CD14-positive monocyte (primary cell): ENCODE results near the gene JDP2. TPM values are rescaled to one million over a fixed set of nuclear protein-coding genes. Genes with fewer than 3 reads are reported as not detected.

ENCODE experiments used
- DNase-seq, 3 donors: peaks; one replicate each; pipeline ENCODE4 v3.0.0-alpha.2; 2011 to 2022
- H2AFZ ChIP-seq: 2 replicates; pipeline ENCODE4 v1.6.0; 2012; ENCODE audit warnings: mild to moderate bottlenecking, low read depth, low read length, inconsistent platforms; ENCODE audit not compliant: insufficient read depth, poor library complexity, severe bottlenecking
- H3K27ac ChIP-seq, 2 donors: 1 replicate in 1 of 2; 2 replicates in 1 of 2; pipeline ENCODE4 v1.5.1; 2012 to 2013; ENCODE audit warnings: low read length in 2 of 2, control low read depth in 1 of 2, inconsistent platforms in 1 of 2, low read depth in 1 of 2, mild to moderate bottlenecking in 1 of 2
- H3K27me3 ChIP-seq, 2 donors: one replicate each; pipeline versions ENCODE4 v1.6.0 to v1.6.1; 2011 to 2013; ENCODE audit warnings: low read length in 2 of 2; ENCODE audit not compliant: control insufficient read depth in 2 of 2, insufficient read depth in 2 of 2
- H3K36me3 ChIP-seq, 2 donors: replicated peaks in 1 of 2; 1 replicate in 1 of 2; 2 replicates in 1 of 2; pipeline versions ENCODE4 v1.5.1 to v1.6.1; 2012 to 2013; ENCODE audit warnings: low read length in 2 of 2, control low read depth in 1 of 2, inconsistent platforms in 1 of 2, mild to moderate bottlenecking in 1 of 2; ENCODE audit not compliant: insufficient read depth in 2 of 2, control insufficient read depth in 1 of 2
- H3K4me1 ChIP-seq, 2 donors: 1 replicate in 1 of 2; 2 replicates in 1 of 2; pipeline versions ENCODE4 v1.5.1 to v1.6.1; 2012 to 2013; ENCODE audit warnings: low read length in 2 of 2, control low read depth in 1 of 2, inconsistent platforms in 1 of 2, mild to moderate bottlenecking in 1 of 2, moderate library complexity in 1 of 2; ENCODE audit not compliant: insufficient read depth in 2 of 2, control insufficient read depth in 1 of 2
- H3K4me2 ChIP-seq: replicated peaks from 2 replicates; pipeline ENCODE3; 2012; ENCODE audit warnings: low read length, moderate library complexity, mild to moderate bottlenecking; ENCODE audit not compliant: poor library complexity, severe bottlenecking; ENCODE audit errors: extremely low read depth
- H3K4me3 ChIP-seq, 3 experiments: fragments of 200-600 bp in 1 of 3; sonication (generic) in 1 of 3; replicated peaks in 1 of 3; 1 replicate in 2 of 3; 2 replicates in 1 of 3; pipeline ENCODE4 v1.5.1; 2011 to 2013; ENCODE audit warnings: low read length in 3 of 3, mild to moderate bottlenecking in 3 of 3, control low read depth in 2 of 3, low read depth in 2 of 3, inconsistent platforms in 1 of 3, moderate library complexity in 1 of 3
- H3K79me2 ChIP-seq: 2 replicates; pipeline ENCODE4 v1.6.0; 2012; ENCODE audit warnings: mild to moderate bottlenecking, control low read depth, inconsistent platforms, low read length, moderate library complexity; ENCODE audit not compliant: insufficient read depth
- H3K9ac ChIP-seq: 2 replicates; pipeline ENCODE4 v1.6.0; 2017; ENCODE audit warnings: low read length, mild to moderate bottlenecking; ENCODE audit not compliant: insufficient read depth, poor library complexity, severe bottlenecking
- H3K9me3 ChIP-seq, 2 donors: replicated peaks in 1 of 2; 1 replicate in 1 of 2; 2 replicates in 1 of 2; pipeline versions ENCODE4 v1.5.1 to v1.6.1; 2012 to 2013; ENCODE audit warnings: low read length in 2 of 2, control low read depth in 1 of 2; ENCODE audit not compliant: control insufficient read depth in 1 of 2, insufficient read depth in 1 of 2
- H4K20me1 ChIP-seq: 2 replicates; pipeline ENCODE4 v1.6.0; 2012; ENCODE audit warnings: mild to moderate bottlenecking, low read length, control low read depth, moderate library complexity; ENCODE audit not compliant: insufficient read depth
- H3K27ac Mint-ChIP-seq, 7 donors: one replicate each; pipeline ENCODE4 v1.8.0; 2020; ENCODE audit warnings: mild to moderate bottlenecking in 7 of 7, mixed read lengths in 7 of 7, moderate library complexity in 6 of 7, inconsistent platforms in 2 of 7
- H3K27me3 Mint-ChIP-seq, 3 donors: one replicate each; pipeline ENCODE4 v1.8.0; 2021 to 2022; ENCODE audit warnings: low read depth in 3 of 3, mild to moderate bottlenecking in 3 of 3, mixed read lengths in 3 of 3, moderate library complexity in 3 of 3, inconsistent platforms in 1 of 3
- H3K36me3 Mint-ChIP-seq, 2 donors: one replicate each; pipeline ENCODE4 v1.8.0; 2020; ENCODE audit warnings: mixed read lengths in 2 of 2, inconsistent platforms in 1 of 2, mild to moderate bottlenecking in 1 of 2
- H3K4me1 Mint-ChIP-seq: one replicate; pipeline ENCODE4 v1.8.0; 2020; ENCODE audit warnings: mild to moderate bottlenecking, mixed read lengths
- H3K4me3 Mint-ChIP-seq, 2 donors: one replicate each; pipeline ENCODE4 v1.8.0; 2020; ENCODE audit warnings: mild to moderate bottlenecking in 2 of 2, mixed read lengths in 2 of 2, moderate library complexity in 1 of 2
- H3K9me3 Mint-ChIP-seq, 7 donors: one replicate each; pipeline ENCODE4 v1.8.0; 2020 to 2022; ENCODE audit warnings: mixed read lengths in 7 of 7, mild to moderate bottlenecking in 6 of 7, moderate library complexity in 6 of 7, inconsistent platforms in 2 of 7
- WGBS: methylation state at CpG from one replicate; pipeline ENCODE4 v1.1.5; 2013; ENCODE audit warnings: missing lambda C conversion rate; ENCODE audit not compliant: insufficient coverage; 5-methylcytosine and 5-hydroxymethylcytosine counted together
- intact Hi-C, 2 donors: fragments of 100-400 bp; cut with micrococcal nuclease; formaldehyde crosslinking; loops; one replicate each; pipeline versions ENCODE4 v1.15.0 to v1.15.1; 2023
- polyA plus RNA-seq, 3 donors: library from polyadenylated mRNA; depleted of rRNA in 1 of 3; unstranded in 2 of 3; stranded (reverse) in 1 of 3; fragments of 300-500 nt in 2 of 3; fragments of >200 nt in 1 of 3; fragmentation: Illumina TruSeq in 2 of 3; gene quantifications; 1 replicate in 2 of 3; 2 replicates in 1 of 3; pipeline ENCODE4 v1.2.3, GENCODE V29; 2012 to 2021
- TF ChIP-seq, protein P1 (sequence below): fragments of 200-600 bp; IDR thresholded peaks from one replicate; pipeline ENCODE4 v1.8.0; 2022; ENCODE audit warnings: antibody characterized with exemption, mild to moderate bottlenecking

JDP2 gene
- polyA plus RNA-seq, 3 donors, result 3.5 to 69.2 (median 14.2) TPM

DNA sequence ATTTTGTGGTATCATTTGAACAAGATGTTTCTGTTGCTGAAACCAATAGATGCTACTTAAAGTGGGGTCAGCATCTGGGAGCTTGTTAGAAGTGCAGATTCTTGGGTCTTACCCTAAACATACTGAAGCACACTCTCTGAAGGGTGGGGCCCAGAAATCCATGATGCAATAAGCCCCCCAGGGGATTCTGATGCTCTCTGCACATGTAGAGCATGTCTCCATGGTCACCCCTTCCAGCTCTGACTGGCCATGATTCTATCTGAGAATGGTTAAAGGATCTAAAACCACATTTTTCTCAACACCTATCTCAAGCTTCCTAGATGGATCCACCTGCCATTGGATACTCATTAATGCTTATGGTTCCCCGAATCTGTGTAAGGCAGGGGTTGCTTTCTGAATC, 20.4 kb downstream of the JDP2 start:
- no peak overlapping the region for H3K9ac ChIP-seq
- H4K20me1 ChIP-seq, result peaks cover 100% of the 10 kb centered on the region
- Mint-ChIP-seq H3K9me3 (no peaks in the 10 kb centered on the region), H3K36me3 (peaks cover 77 to 90% of the 10 kb centered on the region in 2 donors), H3K27ac (no peak overlapping the region), H3K4me1 (peaks cover 58% of the 10 kb centered on the region), H3K27me3 (peaks cover 0 to 3% (median 0%) of the 10 kb centered on the region in 3 donors), H3K4me3 (no peak overlapping the region)
- H3K27ac ChIP-seq, result no peak overlapping the region
- H3K27me3 ChIP-seq, result no peaks in the 10 kb centered on the region
- peaks cover 58 to 96% of the 10 kb centered on the region in 2 donors for H3K36me3 ChIP-seq
- WGBS, result no CpG with 5 or more reads among the region's 1 CpG
- no peak overlapping the region for H2AFZ ChIP-seq
- no peaks in the 10 kb centered on the region for H3K9me3 ChIP-seq
- no peak for DNase-seq
- H3K4me3 ChIP-seq, result no peak overlapping the region
- TF ChIP-seq, protein P1, sequence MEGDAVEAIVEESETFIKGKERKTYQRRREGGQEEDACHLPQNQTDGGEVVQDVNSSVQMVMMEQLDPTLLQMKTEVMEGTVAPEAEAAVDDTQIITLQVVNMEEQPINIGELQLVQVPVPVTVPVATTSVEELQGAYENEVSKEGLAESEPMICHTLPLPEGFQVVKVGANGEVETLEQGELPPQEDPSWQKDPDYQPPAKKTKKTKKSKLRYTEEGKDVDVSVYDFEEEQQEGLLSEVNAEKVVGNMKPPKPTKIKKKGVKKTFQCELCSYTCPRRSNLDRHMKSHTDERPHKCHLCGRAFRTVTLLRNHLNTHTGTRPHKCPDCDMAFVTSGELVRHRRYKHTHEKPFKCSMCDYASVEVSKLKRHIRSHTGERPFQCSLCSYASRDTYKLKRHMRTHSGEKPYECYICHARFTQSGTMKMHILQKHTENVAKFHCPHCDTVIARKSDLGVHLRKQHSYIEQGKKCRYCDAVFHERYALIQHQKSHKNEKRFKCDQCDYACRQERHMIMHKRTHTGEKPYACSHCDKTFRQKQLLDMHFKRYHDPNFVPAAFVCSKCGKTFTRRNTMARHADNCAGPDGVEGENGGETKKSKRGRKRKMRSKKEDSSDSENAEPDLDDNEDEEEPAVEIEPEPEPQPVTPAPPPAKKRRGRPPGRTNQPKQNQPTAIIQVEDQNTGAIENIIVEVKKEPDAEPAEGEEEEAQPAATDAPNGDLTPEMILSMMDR, result no peak
- H3K4me1 ChIP-seq, result peaks cover 15 to 32% of the 10 kb centered on the region in 2 donors
- peaks cover 95% of the 10 kb centered on the region for H3K79me2 ChIP-seq
- no peak overlapping the region for H3K4me2 ChIP-seq
- intact Hi-C loops, result no loop called here

DNA sequence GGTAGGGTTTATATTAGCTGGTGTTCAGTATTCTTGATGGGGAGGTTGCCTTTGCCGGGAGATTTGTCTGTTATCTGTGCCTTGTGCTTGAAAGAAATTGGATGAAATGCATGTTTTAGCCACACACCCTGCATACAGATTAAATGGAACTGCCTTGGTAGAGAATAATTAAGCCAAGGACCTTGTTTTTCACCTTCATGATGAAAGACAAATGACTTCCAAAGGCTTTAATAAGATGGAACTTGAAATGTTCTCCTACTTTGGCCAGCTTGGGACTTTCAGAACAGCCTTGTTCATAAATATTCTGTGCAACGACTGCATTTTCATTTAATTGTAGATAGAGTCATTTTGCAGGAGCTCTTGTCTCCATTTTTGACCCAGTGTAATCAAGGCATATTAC, 21.2 kb downstream of the JDP2 start:
- Histone ChIP-seq H3K27me3 (no peaks in the 10 kb centered on the region), H3K9ac (no peak overlapping the region), H3K9me3 (no peaks in the 10 kb centered on the region), H2AFZ (no peak overlapping the region), H3K79me2 (peaks cover 96% of the 10 kb centered on the region), H3K4me1 (peaks cover 21 to 40% of the 10 kb centered on the region in 2 donors), H4K20me1 (peaks cover 100% of the 10 kb centered on the region), H3K4me3 (no peak overlapping the region), H3K27ac (peak overlapping the region in 1 of 2 donors; percentile 3), H3K36me3 (peaks cover 56 to 93% of the 10 kb centered on the region in 2 donors), H3K4me2 (no peak overlapping the region)
- WGBS, result no CpG with 5 or more reads among the region's 2 CpGs
- H3K27me3 Mint-ChIP-seq, result peaks cover 0 to 3% (median 0%) of the 10 kb centered on the region in 3 donors
- H3K36me3 Mint-ChIP-seq, result peaks cover 74 to 90% of the 10 kb centered on the region in 2 donors
- no peak overlapping the region for H3K27ac Mint-ChIP-seq
- TF ChIP-seq, protein P1, result no peak
- no peak for DNase-seq
- no peaks in the 10 kb centered on the region for H3K9me3 Mint-ChIP-seq
- intact Hi-C loops, result no loop called here
- peaks cover 67% of the 10 kb centered on the region for H3K4me1 Mint-ChIP-seq
- no peak overlapping the region for H3K4me3 Mint-ChIP-seq
